GM18868 (cell line): ENCODE measurements around the gene GPD1L.
"Not testable (repeated sequence)": the region's sequence is repeated elsewhere in the genome, so short reads cannot be mapped to it uniquely, and the experiment has no call there.

ENCODE experiments used
- ATAC-seq: cut with Tn5 transposase; IDR thresholded peaks from one replicate; pipeline ENCODE4 v1.9.1; 2021; ENCODE audit warnings: mild to moderate bottlenecking, moderate library complexity; ENCODE audit not compliant: unreplicated experiment

The GPD1L gene

DNA sequence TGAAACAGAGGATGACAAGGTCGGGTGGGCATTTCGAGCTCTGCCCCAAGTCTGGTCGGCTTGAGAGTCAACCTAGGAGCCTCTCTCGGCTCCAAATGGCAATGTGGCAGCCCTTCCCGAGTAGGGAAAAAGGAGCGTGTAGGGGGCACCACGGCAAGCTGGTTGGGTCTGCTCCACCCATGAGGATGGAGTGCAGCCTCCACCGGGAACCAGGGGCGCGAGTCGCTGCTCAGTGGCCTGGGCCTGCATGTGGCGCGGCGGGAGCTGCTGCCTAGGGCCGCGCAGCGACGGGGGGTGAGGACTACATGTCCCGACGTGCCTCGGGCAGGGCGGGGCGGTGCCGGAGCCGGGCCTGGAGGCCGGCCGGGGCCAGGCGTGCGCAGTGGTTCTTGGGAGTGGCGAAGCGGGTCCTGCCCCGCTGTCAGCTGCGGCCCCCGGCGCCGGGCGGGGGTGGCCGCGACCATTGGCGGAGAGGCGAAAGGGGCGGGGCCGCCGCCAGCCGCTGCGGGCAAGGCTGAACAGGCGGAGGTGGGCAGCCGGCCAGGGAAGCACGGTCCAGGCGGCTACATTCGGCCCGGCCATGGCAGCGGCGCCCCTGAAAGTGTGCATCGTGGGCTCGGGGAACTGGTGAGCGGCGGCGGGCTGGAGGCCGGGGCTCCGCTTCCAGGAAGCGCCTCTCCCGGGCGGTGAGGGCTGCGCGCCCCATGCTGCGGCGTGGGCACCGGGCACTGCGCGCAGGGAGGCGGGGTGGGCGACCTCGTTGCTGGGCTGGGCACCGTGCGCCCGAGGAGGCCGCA is at the start of gene GPD1L:
TSS of gene GPD1L (plus strand) at position 489 of the 797 bp plus-strand sequence. CDS start at position 581, 92 bp downstream.
- peak; percentile 100 for ATAC-seq

DNA sequence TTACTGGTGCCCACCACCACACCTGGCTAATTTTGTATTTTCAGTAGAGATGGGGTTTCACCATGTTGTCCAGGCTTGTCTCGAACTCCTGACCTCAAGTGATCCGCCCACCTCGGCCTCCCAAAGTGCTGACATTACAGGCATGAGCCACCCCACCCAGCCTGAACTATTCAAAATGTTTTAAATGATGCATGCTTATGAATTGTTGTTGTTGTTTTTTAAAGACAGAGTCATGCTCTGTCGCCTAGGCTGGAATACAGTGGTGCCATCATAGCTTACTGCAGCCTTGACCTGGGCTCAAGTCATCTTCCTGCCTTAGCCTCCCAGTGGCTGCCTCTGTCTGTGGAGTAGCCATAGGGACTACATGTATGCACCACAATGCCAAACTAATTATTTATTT is 48.0 kb upstream of the GPD1L start:
- ATAC-seq = not testable (repeated sequence)

DNA sequence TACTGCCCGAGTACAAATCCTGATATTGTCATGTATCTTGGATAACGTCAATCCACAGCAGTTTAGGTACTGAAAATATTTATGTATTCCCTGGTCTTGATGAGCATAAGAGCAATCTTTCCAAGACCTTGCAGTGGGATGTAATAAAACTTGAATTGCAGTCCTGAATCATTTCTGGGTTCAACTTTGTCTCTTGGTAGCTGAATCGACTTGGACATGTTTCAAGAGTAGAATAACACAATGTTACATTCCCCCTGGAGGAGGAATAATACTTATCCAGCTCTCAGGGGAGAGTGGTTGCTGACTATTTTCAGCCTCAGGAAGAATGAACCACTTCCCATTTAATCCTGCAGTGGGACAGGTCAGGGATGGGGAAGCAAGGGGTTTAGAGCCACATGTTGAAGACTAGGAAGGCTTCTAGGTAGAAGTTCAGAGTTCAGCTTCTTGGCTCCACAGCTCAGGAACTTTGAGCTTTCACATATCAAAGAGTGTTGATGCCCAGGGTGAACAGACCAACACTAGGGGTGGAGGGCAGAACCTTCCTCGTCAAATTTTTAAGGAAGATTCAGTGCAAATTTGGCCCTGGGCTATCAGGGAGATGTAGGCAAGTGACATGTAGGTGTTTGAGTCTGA is 43.4 kb upstream of the GPD1L start:
- ATAC-seq = no peak

DNA sequence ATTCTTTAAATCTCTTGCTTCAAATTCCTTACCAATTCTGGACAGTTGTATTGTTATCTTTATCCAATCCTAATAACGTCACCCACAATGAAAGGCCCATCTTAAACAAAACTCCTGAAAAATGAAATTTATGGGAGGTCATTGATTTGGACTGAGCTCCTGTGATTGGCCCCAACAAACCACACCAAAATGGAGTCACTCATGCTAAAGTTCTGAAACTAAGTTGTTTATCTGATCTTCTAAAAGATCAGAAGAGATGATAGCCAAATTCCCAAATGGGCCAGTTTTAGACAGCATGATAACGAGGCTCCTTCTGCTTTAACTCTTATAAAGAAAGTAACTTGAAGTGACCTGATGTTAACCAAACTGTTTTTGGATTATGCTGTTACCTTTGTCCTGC is 39.7 kb upstream of the GPD1L start:
- no peak for ATAC-seq

DNA sequence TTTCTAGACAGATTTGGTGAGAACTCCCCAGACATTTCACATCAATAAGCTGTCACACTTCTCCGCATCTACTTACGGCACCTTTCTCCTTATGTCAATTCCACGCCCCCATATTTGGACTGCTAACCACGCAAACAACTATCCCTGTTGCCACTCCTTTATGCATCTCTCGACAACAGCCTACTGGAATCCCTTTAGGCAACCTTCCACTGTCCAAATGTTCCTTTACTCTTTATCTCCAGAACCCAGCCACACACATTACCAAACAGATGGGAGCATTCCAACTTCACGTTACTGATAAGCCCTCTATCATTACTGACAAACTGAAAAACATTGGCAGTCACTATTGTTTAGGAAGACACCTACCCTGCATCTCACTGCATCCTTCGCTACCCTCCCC is 32.2 kb upstream of the GPD1L start:
- not testable (repeated sequence) for ATAC-seq

DNA sequence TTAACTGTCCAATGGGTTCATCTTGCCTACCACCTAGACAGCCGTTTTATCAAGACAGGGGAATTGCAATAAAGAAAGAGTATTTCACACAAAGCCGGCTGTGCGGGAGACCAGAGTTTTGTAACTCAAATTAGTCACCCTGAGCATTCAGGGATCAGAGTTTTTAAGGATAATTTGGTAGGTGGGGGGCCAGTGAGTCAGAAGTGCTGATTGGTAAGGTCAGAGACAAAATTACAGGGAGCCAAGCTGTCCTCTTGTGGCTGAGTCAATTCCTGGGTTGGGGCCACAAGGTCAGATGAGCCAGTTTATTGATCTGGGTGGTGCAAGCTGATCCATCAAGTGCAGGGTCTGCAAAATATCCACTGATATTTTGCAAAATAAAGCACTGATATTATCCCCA is 29.9 kb upstream of the GPD1L start:
- ATAC-seq = no peak

DNA sequence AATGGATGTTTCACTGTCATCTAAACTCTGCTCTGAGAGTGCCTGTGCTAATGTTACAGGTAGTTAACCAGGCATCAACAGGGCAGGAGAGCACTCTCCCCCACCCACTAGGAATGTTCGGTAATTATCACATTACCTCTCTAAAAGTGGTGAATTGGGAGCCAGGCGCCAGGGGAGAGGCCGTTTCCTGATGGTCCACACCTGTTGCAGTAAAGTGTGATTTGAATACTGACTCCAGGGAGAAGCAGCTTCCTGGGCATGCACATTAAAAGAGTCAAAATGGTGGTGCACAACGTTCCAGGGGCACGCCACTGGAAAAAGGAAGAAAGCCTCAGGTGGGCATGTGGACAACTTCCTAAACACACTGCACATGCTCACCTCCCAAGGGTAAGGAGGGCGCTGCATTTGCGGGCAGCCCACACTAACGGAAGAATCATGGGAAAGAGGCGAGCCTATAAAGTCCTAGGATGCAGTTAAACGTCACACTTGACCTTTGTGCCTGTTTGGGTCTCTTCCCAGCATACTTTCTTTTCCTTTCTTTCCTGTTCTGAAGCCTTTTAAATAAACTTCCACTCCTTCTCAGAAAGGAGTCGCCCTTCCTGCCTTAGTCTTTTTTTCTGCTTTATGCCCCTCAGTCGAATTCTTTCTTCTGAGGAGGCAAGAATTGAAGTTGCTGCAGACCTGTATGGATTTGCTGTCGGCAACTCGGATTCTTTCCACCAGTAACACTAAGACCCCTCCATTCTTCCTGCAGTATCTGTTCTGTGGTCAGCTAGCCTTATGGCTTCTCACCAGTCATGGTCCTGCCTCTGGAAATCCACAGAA is 28.9 kb upstream of the GPD1L start:
- ATAC-seq = no peak

DNA sequence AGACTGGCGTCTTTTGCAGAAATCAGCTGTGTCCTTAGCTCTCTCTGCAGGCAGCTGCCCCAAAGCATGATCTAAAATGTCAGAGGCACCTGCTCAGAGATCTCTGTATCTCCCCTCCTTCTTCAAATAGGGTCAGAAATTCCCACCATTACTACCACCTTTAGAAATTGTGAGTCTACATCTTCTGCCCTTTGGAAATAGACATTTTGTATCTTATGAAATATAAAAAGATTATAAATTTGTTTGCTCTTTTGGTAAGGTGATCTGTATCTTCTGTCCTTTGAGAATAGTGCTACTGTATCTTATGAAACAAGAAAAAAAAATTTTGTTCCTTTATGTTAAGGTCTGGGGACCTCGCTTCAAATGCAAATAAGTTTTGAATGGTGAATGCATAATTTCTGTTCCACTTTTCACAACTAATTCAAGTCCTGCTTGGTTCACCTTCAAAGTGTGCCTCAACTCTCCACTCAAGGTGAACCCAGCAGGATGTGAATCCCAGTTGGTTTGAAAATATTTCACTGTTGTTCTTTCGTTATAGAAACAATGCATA is 28.3 kb upstream of the GPD1L start:
- no peak for ATAC-seq

DNA sequence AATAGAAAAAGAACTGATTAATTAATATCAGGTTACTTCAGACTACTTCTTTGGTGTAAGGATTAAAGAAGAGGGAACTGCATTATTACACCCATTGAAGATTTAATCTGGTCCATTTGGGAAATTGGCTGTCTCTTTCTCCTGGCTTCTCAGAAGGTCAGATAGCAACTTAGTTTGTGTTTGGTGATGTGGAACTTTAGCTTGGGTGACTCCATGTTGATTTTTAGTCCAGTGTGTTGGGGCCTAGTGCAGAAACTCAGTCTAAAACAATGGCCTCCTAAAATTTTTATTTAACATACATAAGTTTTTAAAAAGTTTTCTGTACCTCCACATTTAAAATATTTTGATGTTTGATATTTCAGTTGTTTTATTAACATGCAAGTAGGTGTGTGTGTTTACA is 27.6 kb upstream of the GPD1L start:
- ATAC-seq = no peak

DNA sequence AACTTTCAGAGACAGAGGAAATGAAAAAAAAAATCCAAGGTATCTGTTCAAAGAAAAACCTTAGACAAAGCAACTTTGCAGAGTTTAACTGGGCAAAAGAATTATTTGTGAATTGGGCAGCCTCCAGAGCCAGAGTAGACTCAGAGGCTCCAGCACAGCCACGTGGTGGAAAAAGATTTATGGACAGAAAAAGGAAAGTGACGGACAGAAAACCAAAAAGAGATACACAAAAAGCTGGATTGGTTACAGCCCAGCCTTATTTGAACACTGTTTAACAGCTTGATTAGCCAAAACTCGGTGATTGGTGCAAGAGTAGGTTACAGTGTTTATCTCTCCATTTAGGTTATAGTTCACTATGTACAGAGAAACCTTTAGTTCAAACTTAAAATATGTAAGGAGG is 23.7 kb upstream of the GPD1L start:
- no peak for ATAC-seq

DNA sequence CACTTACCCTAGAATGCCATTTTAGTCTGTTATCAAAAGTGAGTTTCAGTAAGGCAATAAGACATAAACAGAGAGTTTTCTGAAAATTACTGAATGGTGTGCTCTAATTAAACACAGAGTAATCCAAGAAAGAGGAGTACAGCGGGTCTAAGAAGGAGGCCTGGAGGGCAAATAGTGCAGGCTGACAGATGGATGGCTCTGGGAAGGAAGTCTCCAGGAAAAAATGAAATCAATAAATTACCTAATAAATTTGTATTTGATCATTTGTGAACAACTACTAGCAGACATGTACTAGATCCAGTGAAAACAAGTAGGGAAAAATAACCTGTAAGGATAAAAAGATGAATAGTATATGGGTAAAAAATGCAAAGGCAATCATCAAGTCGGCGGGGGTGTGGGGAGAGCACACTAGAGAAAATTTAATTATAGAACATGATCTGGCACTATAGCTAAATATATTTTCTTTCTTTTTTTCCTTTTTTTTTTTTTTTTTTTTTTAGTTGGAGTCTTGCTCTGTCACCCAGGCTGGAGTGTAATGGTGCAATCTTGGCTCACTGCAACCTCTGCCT is 22.6 kb upstream of the GPD1L start:
- ATAC-seq = no peak

DNA sequence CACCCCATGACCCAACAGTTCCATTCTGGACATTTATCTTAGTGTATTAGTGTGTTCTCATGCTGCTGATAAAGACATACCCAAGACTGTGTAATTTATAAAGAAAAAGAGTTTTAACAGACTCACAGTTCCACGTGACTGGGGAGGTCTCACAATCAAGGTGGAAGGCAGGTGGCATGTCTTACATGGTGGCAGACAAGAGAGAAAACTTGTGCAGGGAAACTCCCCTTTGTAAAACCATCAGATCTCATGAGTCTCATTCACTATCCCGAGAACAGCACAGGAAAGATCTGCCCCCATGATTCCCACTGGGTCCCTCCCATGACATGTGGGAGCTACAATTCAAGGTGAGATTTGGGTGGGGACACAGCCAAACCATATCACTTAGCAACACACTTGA is 21.6 kb upstream of the GPD1L start:
- no peak for ATAC-seq

DNA sequence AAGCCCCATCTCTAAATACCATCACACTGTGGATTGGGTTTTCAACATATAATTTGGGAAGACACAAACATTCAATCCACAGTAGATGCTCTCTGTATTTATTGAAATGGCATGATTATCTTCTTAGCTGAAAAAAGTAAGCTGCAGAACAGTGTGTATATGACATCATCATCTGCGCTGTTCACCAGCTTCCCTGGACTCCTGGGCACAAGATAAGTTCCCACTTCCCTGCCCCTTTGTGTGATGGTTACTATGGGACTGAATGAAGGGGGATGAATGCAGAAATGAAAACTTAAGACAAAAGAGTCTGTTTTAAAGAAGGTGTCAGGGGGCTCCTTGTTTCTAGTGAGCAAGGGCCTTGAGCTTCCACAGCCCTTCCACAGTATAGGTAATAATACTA is 20.0 kb upstream of the GPD1L start:
- ATAC-seq = no peak

DNA sequence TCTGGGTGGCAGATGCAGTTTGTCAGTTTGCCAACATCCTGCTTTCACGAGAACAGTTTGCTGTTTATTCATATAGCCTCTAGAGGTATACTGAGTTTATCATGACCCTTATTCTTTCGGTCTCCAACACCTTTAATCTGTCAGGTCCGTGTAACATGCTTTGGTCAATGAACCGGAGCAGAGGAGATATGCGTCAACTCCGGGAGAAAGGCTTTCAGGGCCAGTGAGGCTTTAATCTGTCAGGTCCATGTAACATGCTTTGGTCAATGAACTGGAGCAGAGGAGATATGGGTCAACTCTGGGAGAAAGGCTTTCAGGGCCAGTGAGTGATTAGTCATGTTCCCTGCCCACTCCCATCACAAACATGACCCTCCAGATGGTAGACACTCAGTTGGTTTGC is 16.9 kb upstream of the GPD1L start:
- no peak for ATAC-seq

DNA sequence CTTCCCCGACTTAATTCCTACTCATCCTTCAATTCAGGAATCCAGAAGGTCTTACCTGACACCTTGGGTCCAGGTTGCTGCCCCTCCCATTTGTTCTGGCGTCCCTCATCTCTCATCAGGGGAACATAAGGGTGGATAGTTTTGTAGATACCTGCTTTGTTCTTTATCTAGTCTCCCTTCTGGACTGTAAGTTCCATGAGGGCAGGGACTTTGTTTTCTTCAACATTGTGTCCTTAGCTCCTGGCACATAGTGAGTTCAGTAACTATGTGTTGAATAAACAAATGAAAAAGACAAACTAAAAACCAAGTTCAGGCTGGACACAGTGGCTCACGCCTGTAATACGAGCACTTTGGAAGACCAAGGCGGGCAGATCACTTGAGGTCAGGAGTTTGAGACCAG is 13.2 kb upstream of the GPD1L start:
- ATAC-seq = no peak

DNA sequence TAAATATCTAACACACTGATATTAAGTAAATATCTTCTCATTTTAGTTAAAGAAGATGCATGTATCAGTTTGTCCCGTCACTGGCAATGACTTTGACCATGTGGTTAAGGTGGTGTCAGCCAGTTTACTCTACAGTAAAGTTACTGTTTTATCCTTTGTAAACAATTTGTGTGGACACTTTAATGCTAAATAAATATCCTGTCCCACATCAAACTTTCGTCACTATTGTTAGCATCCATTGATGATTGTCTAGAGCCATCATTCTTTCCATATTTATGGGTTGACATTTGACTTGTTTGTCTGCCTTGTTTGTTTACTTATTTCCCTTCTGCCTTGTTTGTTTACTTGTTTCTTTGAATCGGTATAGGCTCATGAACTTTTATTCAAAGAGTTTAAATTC is 11.0 kb upstream of the GPD1L start:
- no peak for ATAC-seq

DNA sequence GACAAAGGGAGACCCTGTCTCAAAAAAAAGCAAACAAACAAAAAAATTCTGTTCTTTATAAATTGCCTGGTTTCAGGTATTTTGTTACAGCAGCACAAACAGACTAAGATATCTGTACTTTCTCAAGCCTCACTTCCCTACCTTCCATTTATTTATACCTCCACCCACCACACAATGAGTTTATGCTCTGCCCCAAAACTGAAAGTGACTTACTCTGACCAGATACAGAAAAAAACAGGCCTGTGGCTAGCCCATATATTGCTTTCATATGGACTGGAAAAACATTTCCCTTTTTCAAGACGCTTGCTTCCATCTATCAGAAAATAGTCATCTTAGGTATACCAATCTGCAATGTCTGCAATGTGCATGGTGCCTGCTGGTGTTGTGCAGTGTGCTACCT is 8.7 kb upstream of the GPD1L start:
- no peak for ATAC-seq

DNA sequence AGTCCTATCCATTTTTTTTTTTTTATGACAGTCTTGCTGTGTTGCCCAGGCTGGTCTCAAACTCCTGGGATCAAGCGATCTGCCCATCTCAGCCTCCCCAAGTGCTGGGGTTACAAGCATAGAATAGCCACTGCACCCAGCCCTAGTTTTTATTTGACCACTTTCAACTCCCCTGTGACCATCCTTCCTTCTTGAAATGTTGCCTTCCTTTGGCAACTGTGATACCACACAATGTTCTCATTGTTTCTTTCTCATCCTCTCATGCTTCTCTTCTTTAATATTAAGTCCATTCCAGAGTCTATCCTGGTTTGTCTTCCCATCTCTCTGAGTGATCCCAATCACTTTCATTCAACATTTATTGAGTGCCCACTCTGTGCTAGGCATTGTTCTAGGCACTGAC is 7.9 kb upstream of the GPD1L start:
- no peak for ATAC-seq

DNA sequence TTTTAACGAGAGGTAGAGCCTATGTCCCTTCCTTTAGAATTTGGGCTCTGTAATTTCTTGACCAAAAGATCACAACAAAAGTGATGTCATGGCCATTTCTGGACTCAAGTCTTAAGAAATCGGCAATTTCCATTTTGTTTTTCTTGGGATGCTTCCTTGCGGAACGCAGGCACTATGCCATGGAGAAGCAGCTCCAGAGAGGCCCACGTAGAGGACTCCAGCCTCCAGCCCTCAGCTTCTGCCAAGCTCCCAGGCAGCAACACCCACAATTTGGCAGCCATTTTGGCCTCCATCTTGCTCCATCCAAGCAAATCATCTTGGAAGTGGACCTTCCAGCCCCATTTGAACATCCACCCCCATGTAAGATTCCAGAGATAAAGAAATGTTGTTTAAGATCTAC is 6.0 kb upstream of the GPD1L start:
- ATAC-seq = no peak

DNA sequence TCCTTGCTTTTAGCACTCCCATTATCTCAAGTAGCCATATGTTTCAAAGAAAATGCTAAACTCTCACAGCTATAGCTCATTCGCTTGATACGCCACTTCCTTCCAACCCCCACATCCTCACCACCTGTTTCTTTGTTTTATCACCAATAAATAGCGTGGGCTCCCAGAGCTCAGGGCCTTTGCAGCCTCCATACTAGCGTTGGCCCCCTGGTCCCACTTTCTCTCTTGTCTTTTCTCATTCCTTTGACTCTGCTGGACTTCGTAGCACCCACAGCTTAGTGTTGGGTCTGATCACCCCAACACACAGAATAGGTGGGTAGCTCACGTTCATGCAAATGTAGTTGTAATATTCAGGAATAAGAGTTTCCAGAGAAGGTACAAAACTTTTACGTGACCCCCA is 4.1 kb upstream of the GPD1L start:
- ATAC-seq = no peak

DNA sequence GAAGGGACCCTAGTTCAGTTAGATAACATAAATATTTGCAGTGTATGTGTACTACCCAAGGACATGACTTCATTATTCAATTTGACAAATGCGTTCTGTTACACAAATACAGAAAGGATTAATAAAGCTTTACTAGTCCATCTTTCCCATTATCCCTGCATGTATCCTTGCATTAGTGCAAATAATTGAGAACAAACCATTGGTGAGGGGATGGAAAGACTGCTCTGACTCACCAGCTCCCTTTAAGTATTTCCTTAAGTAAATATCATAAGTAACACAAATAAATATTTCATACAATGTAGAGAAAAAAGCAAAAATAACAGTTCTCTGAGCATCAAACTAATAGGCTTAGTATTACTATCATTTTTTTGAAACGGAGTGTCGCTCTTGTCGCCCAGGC is 1.9 kb upstream of the GPD1L start:
- no peak for ATAC-seq
